ENCODE data around the gene PSKH1. TPM values are rescaled to one million over a fixed set of nuclear protein-coding genes. Genes with fewer than 3 reads are reported as not detected.
A peak's percentile ranks its signal among the peaks of the same experiment; 100 is the strongest.

PSKH1 gene
- total RNA-seq, 1 donor from 2014 or later: 9.9 TPM

GRCh38 chr16:67943256-67943618 lies 50.2 kb downstream of the PSKH1 start:
- peaks cover 50 to 76% (median 58%) of the 10 kb centered on the region in 3 donors for H3K36me3 ChIP-seq (ENCODE audit: control insufficient read depth in 3 of 3, insufficient read depth in 3 of 3, low read length in 3 of 3)
- H3K9ac ChIP-seq (ENCODE audit: low read depth in 1 of 3, low read length in 3 of 3): no peak overlapping the region
- H3K4me1 ChIP-seq (ENCODE audit: control insufficient read depth in 3 of 3, insufficient read depth in 3 of 3, low read length in 3 of 3): peaks cover 29 to 46% (median 42%) of the 10 kb centered on the region in 3 donors
- no peaks in the 10 kb centered on the region for H3K9me3 ChIP-seq (ENCODE audit: control insufficient read depth in 3 of 3, low read length in 3 of 3)
- peak overlapping the region; percentile 62 for H3K27ac ChIP-seq (ENCODE audit: low read depth, low read length)
- no peaks in the 10 kb centered on the region for H3K27me3 ChIP-seq (ENCODE audit: control insufficient read depth in 3 of 3, insufficient read depth in 3 of 3, low read length in 3 of 3)
- H3K4me3 ChIP-seq (ENCODE audit: low read length in 3 of 3): no peak overlapping the region

- Histone ChIP-seq H3K9me3 (ENCODE audit: control insufficient read depth in 3 of 3, low read length in 3 of 3) (no peaks in the 10 kb centered on the region), H3K36me3 (ENCODE audit: control insufficient read depth in 3 of 3, insufficient read depth in 3 of 3, low read length in 3 of 3) (peaks cover 56 to 83% (median 64%) of the 10 kb centered on the region in 3 donors), H3K4me3 (ENCODE audit: low read length in 3 of 3) (no peak within 1 kb of the TSS), H3K27me3 (ENCODE audit: control insufficient read depth in 3 of 3, insufficient read depth in 3 of 3, low read length in 3 of 3) (no peaks in the 10 kb centered on the region), H3K9ac (ENCODE audit: low read depth in 1 of 3, low read length in 3 of 3) (peak within 1 kb of the TSS in 2 of 3 donors; percentile 20 to 62), H3K4me1 (ENCODE audit: control insufficient read depth in 3 of 3, insufficient read depth in 3 of 3, low read length in 3 of 3) (peaks cover 29 to 46% (median 44%) of the 10 kb centered on the region in 3 donors), H3K27ac (ENCODE audit: low read depth, low read length) (peak within 1 kb of the TSS; percentile 62)
These were observed 50.8 kb downstream of the PSKH1 start, which contains the start of gene LCAT for GRCh38 chr16:67943619-67944504. Gene LCAT (minus strand): TSS chr16:67944120. CDS start chr16:67944101, 19 bp downstream.

DNA sequence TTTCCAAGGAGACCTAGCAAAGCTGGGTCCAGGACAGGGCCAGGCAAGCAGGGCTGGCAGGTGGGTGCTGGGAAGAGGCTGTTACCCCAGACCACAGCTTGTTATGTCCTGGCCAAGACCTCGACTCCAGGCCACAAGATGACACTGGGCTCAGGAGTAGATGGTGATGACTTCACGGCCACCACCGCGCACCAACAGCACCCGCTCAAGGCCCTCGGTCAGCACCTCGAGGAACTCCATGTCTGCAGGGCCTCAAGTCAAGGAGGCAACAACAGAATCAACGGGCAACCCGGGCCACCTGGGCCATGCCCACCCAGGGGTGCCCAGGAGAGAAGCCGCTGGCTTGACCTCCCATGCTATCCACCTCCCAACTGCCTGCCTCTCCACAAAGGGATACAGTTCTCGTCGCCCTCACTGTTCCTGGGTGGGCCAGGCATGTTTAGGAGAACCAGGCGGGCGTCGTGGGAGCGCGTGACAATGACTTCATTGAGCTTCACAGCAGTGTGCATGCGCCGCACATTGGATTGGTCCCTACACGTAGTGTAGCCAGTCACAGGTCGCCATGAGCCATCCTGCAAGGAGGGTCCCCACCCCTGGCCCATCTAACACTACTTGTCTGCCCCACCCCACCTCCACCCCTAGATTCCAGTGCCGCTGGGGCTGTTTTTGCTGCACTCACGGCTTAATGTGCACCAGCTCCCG lies 51.8 kb downstream of the PSKH1 start:
- H3K9ac ChIP-seq (ENCODE audit: low read depth in 1 of 3, low read length in 3 of 3): peak overlapping the region in 1 of 3 donors; percentile 54
- H3K4me3 ChIP-seq (ENCODE audit: low read length in 3 of 3): no peak overlapping the region
- H3K4me1 ChIP-seq (ENCODE audit: control insufficient read depth in 3 of 3, insufficient read depth in 3 of 3, low read length in 3 of 3): peaks cover 29 to 42% (median 40%) of the 10 kb centered on the region in 3 donors
- peaks cover 64 to 86% (median 66%) of the 10 kb centered on the region in 3 donors for H3K36me3 ChIP-seq (ENCODE audit: control insufficient read depth in 3 of 3, insufficient read depth in 3 of 3, low read length in 3 of 3)
- H3K9me3 ChIP-seq (ENCODE audit: control insufficient read depth in 3 of 3, low read length in 3 of 3): no peaks in the 10 kb centered on the region
- no peaks in the 10 kb centered on the region for H3K27me3 ChIP-seq (ENCODE audit: control insufficient read depth in 3 of 3, insufficient read depth in 3 of 3, low read length in 3 of 3)
- peak overlapping the region; percentile 56 for H3K27ac ChIP-seq (ENCODE audit: low read depth, low read length)

DNA sequence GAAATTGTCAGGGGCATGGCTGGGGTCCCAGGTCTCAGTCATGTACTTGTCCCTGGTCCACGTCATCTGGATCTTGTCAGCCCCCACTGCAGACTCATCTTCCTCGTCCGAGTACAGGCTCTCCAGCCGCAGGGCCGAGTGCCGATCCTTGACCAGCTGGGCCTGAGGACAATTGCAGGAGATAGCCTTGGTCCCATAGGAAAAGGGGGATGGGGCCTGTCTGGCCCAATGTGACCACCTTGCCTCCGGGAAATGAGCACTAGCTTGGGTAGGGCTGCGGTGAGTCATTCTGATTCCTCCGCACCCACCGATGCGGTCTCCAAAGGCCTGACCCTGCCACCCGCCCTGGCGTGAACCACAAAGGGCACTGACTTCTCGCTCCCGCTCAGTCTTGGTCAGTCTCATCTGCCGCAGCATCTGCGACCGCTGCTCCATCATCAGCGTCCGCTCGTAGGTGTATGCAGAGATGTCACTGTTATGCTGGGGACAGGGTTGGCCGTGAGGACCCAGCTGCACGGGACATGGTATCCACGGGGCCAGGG lies 52.4 kb downstream of the PSKH1 start:
- Histone ChIP-seq H3K4me3 (ENCODE audit: low read length in 3 of 3) (no peak overlapping the region), H3K4me1 (ENCODE audit: control insufficient read depth in 3 of 3, insufficient read depth in 3 of 3, low read length in 3 of 3) (peaks cover 25 to 36% (median 34%) of the 10 kb centered on the region in 3 donors), H3K9me3 (ENCODE audit: control insufficient read depth in 3 of 3, low read length in 3 of 3) (no peaks in the 10 kb centered on the region), H3K27me3 (ENCODE audit: control insufficient read depth in 3 of 3, insufficient read depth in 3 of 3, low read length in 3 of 3) (no peaks in the 10 kb centered on the region), H3K27ac (ENCODE audit: low read depth, low read length) (peak overlapping the region; percentile 40), H3K36me3 (ENCODE audit: control insufficient read depth in 3 of 3, insufficient read depth in 3 of 3, low read length in 3 of 3) (peaks cover 64 to 86% (median 66%) of the 10 kb centered on the region in 3 donors), H3K9ac (ENCODE audit: low read depth in 1 of 3, low read length in 3 of 3) (peak overlapping the region in 1 of 3 donors; percentile 16)

DNA sequence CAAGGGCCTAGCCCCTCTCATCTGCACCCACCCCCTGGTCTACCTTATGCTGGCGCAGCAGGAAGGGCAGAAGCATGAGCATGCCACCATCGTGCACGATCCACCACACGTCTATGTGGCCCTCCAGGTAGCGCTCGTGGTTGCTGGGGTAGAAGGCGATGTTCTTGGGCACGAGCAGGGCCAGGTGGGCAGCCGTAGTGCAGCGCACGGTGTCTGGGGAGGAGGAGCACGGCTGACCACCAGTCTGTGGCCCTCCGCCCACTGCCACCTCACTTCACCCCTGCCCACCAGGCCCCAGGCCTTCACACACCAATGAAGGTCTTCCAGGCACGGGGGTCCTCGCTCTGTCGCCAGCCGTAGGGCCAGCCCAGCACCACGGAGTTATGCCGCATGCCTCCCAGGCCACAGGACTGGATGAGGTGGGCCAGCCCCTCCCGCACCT lies 53.1 kb downstream of the PSKH1 start:
- H3K9me3 ChIP-seq (ENCODE audit: control insufficient read depth in 3 of 3, low read length in 3 of 3): no peaks in the 10 kb centered on the region
- no peaks in the 10 kb centered on the region for H3K27me3 ChIP-seq (ENCODE audit: control insufficient read depth in 3 of 3, insufficient read depth in 3 of 3, low read length in 3 of 3)
- no peak overlapping the region for H3K27ac ChIP-seq (ENCODE audit: low read depth, low read length)
- peak overlapping the region in 1 of 3 donors; percentile 16 for H3K9ac ChIP-seq (ENCODE audit: low read depth in 1 of 3, low read length in 3 of 3)
- H3K36me3 ChIP-seq (ENCODE audit: control insufficient read depth in 3 of 3, insufficient read depth in 3 of 3, low read length in 3 of 3): peaks cover 71 to 92% (median 72%) of the 10 kb centered on the region in 3 donors
- no peak overlapping the region for H3K4me3 ChIP-seq (ENCODE audit: low read length in 3 of 3)
- H3K4me1 ChIP-seq (ENCODE audit: control insufficient read depth in 3 of 3, insufficient read depth in 3 of 3, low read length in 3 of 3): peaks cover 25 to 39% (median 36%) of the 10 kb centered on the region in 3 donors

DNA sequence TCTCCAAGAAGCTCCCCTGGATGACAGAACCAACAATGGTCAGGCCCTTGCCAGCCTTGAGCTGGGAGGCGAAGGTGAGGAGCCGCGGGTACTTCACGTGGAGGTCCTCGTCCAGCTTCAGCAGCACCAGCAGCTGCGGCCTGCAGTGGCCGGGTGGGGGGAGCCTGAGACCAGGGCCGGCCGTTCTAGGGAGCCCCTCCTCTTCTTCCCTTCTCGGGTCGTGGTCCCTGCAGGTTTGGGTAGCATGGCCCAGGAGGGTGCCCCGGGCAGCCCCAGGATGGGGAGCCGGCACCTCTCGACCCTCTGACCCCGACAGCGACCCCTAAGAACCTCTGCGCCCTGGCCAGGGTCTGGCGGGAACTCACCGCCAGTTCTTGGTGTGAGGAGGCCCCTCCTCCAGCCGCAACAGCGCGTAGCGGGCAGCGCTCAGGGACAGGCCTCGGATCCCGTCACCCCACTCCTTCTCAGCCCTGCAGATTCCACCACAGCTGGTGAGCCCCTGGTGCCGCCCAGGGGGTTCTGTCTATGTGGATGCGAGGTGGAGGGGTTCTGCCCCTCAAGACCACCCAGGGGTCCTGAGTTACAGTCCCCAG lies 54.0 kb downstream of the PSKH1 start:
- H3K9ac ChIP-seq (ENCODE audit: low read depth in 1 of 3, low read length in 3 of 3): no peak overlapping the region
- peaks cover 34 to 48% (median 43%) of the 10 kb centered on the region in 3 donors for H3K4me1 ChIP-seq (ENCODE audit: control insufficient read depth in 3 of 3, insufficient read depth in 3 of 3, low read length in 3 of 3)
- H3K9me3 ChIP-seq (ENCODE audit: control insufficient read depth in 3 of 3, low read length in 3 of 3): no peaks in the 10 kb centered on the region
- H3K27ac ChIP-seq (ENCODE audit: low read depth, low read length): no peak overlapping the region
- H3K4me3 ChIP-seq (ENCODE audit: low read length in 3 of 3): no peak overlapping the region
- H3K36me3 ChIP-seq (ENCODE audit: control insufficient read depth in 3 of 3, insufficient read depth in 3 of 3, low read length in 3 of 3): peaks cover 78 to 94% (median 80%) of the 10 kb centered on the region in 3 donors
- H3K27me3 ChIP-seq (ENCODE audit: control insufficient read depth in 3 of 3, insufficient read depth in 3 of 3, low read length in 3 of 3): no peaks in the 10 kb centered on the region

GRCh38 chr16:67948015-67948414 lies 55.0 kb downstream of the PSKH1 start:
- peaks cover 75 to 88% (median 76%) of the 10 kb centered on the region in 3 donors for H3K36me3 ChIP-seq (ENCODE audit: control insufficient read depth in 3 of 3, insufficient read depth in 3 of 3, low read length in 3 of 3)
- peaks cover 29 to 44% (median 44%) of the 10 kb centered on the region in 3 donors for H3K4me1 ChIP-seq (ENCODE audit: control insufficient read depth in 3 of 3, insufficient read depth in 3 of 3, low read length in 3 of 3)
- H3K27ac ChIP-seq (ENCODE audit: low read depth, low read length): no peak overlapping the region
- no peaks in the 10 kb centered on the region for H3K27me3 ChIP-seq (ENCODE audit: control insufficient read depth in 3 of 3, insufficient read depth in 3 of 3, low read length in 3 of 3)
- H3K9me3 ChIP-seq (ENCODE audit: control insufficient read depth in 3 of 3, low read length in 3 of 3): no peaks in the 10 kb centered on the region
- no peak overlapping the region for H3K4me3 ChIP-seq (ENCODE audit: low read length in 3 of 3)
- H3K9ac ChIP-seq (ENCODE audit: low read depth in 1 of 3, low read length in 3 of 3): no peak overlapping the region

DNA sequence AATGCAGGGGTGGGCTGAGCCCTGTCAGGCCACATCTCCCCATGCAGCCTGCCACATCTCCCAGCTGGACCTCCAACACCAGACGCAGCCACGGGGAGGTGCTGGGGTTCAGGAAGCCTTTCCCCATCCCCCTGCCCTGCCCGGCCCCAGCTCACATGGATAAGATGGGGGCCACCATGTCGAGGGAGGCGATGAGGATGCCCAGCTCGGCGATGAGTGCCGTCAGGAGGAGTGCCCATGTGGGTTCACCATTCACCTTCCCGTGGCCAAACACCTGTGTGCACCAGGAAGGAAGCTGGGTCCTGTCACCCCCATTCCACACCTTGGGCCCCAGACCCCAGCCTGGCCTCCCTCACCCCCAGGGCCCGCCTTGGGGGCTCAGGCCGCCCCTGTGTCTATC lies 56.6 kb downstream of the PSKH1 start:
- peaks cover 83 to 87% (median 85%) of the 10 kb centered on the region in 3 donors for H3K36me3 ChIP-seq (ENCODE audit: control insufficient read depth in 3 of 3, insufficient read depth in 3 of 3, low read length in 3 of 3)
- no peaks in the 10 kb centered on the region for H3K9me3 ChIP-seq (ENCODE audit: control insufficient read depth in 3 of 3, low read length in 3 of 3)
- H3K27me3 ChIP-seq (ENCODE audit: control insufficient read depth in 3 of 3, insufficient read depth in 3 of 3, low read length in 3 of 3): no peaks in the 10 kb centered on the region
- peaks cover 25 to 35% (median 35%) of the 10 kb centered on the region in 3 donors for H3K4me1 ChIP-seq (ENCODE audit: control insufficient read depth in 3 of 3, insufficient read depth in 3 of 3, low read length in 3 of 3)
- no peak overlapping the region for H3K9ac ChIP-seq (ENCODE audit: low read depth in 1 of 3, low read length in 3 of 3)
- H3K27ac ChIP-seq (ENCODE audit: low read depth, low read length): no peak overlapping the region
- H3K4me3 ChIP-seq (ENCODE audit: low read length in 3 of 3): no peak overlapping the region

DNA sequence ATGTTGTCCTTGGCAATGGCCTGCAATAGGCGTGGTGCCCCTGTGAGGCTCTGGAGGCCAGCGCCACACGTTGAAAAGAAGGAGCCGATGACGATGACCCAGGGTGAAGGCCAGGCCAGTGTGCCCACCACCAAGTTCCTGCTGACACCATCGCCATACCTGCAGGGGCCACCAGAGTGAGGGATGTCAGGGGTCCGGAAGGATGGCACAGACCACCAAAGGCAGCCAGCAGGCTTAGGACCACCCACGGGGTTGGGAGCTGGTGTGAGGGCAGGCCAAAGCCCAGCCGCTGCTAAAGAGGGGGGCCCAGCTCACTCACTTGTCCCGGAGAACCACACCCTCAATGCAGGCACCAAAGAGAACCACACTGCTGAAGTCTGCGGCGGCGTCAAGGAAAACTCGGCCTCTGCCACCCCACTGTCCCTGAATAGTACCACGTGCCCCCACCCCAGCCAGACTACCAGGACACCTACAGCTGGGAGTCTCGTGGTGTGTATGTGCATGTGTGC lies 57.3 kb downstream of the PSKH1 start:
- peaks cover 20 to 31% (median 31%) of the 10 kb centered on the region in 3 donors for H3K4me1 ChIP-seq (ENCODE audit: control insufficient read depth in 3 of 3, insufficient read depth in 3 of 3, low read length in 3 of 3)

More for the DNA sequence above, 57.3 kb downstream of the PSKH1 start:
- H3K9ac ChIP-seq (ENCODE audit: low read depth in 1 of 3, low read length in 3 of 3): no peak overlapping the region
- no peak overlapping the region for H3K4me3 ChIP-seq (ENCODE audit: low read length in 3 of 3)
- H3K27ac ChIP-seq (ENCODE audit: low read depth, low read length): no peak overlapping the region
- H3K27me3 ChIP-seq (ENCODE audit: control insufficient read depth in 3 of 3, insufficient read depth in 3 of 3, low read length in 3 of 3): no peaks in the 10 kb centered on the region
- peaks cover 82 to 84% (median 83%) of the 10 kb centered on the region in 3 donors for H3K36me3 ChIP-seq (ENCODE audit: control insufficient read depth in 3 of 3, insufficient read depth in 3 of 3, low read length in 3 of 3)
- no peaks in the 10 kb centered on the region for H3K9me3 ChIP-seq (ENCODE audit: control insufficient read depth in 3 of 3, low read length in 3 of 3)
